HG03159 (cell line): Measurements from ENCODE around the gene HTRA3.

Source experiments
- ATAC-seq: cut with Tn5 transposase; IDR thresholded peaks from one replicate; pipeline ENCODE4 v1.9.1; 2021; ENCODE audit warnings: mild to moderate bottlenecking, moderate library complexity; ENCODE audit not compliant: unreplicated experiment

HTRA3 gene

DNA sequence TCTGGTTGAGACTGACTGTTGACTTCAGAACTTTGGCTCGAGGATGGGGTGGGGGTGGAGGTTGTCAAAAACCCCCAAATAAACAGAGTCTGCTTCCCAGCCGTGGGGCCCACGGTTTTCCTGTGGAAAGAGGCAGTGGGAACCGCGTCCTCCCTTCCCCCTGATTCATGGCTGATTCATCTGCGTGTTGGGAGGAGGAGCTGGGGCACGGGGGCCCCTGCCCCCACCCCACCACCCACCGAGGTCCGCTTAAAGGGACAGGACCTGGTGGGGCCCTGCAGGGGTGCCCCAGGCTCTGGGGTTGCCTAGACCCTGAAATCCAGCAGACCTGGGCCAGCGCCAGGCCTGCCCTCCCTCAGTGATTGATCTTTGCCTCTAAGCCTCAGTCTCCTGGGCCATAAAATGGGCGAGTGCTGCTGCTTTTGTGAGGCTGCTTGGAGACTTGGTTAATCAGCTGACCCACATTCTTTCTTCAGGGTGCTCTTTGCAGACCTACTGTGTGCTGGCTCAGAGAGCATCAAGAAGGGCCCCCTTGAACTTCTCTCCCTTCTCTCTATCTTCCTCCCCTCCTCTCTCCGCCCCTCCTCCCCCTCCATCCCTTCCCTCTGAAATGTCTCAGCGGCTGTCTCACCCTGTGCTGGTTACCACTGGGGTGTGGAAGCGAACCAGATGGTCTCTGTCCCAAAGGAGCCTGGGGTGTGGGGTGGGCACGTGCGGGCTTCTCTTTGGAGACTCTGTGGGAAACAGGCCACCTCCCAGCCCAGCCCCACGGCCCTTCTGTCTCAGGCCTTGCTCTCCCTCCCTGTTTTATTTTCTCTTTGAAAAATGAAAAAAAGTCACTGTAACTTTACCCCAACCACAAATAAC is 9.1 kb downstream of the HTRA3 start:
- no peak for ATAC-seq

DNA sequence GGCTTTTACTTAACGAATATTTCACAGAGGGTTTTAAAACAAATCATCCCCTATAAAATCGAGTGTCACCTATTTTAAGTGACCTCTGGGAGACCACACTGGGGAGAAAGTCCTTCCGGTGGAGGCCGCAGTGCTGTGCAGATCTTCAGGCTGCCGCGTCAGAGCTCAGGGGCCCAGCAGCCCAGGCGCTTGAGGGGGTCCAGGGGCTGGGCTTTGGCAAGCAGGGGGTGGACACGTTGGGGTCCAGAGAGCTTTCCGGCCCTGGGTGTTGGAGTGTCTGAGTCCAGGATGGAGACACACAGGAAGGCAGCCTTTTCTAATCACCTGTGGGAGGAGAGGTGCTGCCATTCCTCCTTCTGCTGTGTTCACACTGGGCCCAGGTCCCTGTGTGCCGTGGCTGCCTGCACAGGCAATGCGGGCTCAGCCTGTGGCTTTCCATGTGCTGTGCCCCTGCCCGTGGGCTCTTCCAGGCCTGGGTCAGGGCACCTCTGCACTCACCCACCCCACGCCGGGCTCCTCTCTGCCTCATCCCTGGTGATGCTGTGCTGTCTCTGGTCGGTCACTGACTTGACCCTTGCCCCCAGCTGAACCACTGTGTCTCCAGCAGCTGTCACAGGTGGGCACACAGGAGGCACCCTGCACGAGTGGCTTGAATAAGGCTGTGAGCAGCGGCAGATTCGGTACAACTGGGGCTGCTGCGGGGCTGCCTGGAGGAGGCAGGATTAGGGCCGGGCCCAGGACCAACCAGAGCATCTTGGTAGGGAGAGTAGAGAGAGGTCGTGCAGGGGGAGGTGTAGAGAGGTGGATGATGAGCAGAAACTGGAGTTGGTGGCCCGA is 10.0 kb downstream of the HTRA3 start:
- ATAC-seq = no peak

DNA sequence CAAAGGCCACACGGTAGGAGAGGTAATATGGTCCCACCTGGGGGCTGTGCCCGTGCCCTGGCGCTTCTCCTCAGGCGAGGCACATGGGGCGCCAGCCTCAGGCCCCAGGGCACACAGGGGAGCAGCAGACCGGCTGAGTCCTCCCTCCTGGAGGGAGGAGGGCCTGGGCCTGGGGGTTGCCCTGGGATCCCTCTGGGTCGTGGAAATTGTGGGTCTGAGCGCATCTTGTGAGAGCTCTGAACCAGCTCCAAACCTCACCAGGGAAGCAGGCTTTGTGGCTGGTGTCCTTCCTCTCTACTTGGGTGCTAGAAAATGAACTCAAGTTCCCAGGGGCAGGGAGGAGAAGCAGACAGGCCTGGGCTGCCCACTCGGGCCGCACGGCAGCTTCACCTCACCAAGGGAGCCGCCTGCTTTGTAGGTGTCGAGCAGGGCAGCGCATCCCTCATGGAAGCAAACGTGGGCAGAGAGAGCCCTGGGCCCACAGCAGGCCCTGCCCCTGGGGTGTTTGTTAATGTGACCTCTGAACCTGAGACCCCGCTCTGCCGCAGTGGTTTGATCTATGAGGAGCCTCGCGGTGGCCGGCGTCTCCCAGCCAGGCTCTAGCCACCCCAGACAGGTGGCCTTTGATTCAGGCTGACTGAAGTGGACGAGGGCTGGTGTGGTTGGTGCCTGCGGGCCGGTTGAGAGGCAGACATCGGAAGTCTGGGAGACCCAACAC is 10.8 kb downstream of the HTRA3 start:
- ATAC-seq = no peak

DNA sequence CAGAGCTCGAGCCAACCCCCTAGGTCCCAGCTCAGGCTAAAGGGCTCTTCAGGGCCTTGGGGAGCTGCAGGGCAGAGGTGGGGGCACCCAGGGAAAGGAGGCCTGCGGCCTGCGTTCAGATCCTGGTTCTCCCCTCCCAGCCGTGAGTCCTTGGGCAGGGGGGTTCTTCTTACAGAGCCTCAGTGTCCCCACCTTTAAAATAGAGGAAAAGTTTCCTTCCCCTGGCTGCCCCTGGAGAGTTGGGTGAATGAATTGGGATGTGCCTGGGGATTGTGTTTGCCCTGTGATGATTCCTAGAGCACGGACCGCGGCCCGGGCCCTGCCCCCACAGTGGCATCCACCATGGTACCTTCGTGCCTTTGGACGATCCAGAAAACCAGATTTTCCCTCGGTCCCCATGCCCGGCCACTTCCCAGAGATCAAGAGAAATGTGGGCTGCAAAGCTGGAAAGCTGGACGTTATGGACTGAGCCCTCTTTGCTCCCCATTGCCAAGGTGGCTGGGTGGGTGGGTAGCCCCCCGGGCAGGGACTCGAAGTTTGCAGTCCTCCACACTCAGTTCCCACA is 11.4 kb downstream of the HTRA3 start:
- no peak for ATAC-seq

DNA sequence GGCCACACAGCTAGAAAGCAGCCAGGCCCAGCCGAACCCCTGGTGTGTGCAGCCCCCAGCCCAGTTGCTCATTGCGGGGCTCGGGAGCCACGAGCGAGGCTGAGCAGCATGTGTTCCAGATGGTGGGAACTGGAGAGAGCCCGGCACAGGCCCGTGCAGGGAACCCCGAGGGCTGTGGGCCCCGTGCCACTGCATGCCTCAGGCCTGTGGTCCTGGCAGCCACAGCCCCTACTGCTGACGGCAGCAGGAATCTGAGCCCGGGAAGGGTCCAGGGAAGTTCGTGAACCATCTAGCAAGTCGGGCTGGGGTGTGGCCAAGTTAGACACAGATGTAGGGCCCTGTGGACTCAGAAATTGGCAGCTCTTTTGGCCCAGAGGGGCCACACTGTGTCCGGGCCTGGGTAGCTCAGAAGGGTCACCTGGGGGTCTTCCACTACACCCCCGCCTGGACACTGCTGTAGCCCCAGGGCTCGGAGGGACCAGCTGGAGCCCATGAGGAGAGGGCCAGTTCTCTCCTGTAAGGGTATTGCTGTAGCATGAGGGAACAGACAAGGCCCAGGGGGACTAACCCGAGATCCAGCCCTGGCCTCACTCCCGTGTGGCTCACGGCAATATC is 12.1 kb downstream of the HTRA3 start:
- ATAC-seq = no peak

DNA sequence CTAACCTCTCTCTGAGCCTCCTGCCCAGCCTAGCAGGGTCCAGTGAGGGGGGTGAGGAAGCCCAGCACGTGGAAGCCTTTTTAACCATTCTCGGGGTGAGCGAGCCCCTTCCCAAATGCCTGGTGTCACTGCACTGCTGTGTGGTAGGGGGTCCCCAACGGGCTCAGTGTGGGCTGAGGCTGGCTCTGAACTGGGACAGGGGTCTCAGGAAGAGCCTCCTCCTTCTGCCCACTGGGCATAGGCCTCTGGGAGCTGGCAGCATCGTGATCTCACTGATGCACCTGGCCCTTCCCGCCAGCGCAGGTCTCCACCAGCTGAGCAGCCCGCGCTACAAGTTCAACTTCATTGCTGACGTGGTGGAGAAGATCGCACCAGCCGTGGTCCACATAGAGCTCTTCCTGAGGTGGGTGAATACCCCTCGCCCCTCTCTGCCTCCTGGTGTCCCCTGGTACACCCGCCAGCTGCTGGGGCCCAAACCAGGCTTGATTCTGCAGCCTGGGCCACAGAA is 12.6 kb downstream of the HTRA3 start:
- no peak for ATAC-seq

DNA sequence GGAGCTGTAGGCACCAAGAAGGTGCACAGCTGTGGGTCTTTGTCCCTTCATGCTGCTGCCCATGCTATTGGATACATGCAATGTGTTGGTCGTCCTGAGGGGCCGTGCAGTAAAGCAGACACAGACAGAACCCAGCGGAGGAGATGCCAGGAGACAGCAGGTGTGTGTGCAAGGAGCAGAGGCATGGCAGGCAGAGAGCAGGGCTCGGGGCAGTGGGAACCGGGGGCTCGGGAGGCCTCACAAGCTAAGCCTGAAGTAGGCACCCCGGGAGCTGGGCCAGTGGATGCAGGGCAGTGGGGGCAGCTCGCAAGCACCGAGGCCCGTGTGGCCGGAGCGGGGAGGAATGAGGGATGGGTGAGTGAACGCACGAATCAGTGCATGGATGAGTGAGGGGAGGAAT is 13.2 kb downstream of the HTRA3 start:
- no peak for ATAC-seq

DNA sequence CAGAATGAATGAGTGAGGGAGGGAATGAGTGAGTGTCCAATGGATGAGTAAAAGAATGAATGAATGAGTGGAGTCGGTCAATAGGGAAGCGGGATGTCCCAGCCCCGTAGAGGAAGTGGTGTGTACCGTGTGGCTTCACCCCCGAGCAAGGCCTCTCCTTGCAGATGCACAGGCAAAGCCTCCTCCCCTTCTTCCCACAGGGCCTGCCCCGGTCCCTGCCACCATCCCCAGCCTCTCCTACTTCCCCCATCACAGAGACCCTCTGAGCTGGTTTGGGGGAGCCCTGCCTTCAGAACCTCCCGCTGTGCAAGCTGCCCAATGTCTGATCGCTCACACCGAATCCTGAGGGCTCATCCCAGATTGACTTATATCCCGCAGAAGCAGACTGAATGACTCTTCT is 13.6 kb downstream of the HTRA3 start:
- no peak for ATAC-seq

DNA sequence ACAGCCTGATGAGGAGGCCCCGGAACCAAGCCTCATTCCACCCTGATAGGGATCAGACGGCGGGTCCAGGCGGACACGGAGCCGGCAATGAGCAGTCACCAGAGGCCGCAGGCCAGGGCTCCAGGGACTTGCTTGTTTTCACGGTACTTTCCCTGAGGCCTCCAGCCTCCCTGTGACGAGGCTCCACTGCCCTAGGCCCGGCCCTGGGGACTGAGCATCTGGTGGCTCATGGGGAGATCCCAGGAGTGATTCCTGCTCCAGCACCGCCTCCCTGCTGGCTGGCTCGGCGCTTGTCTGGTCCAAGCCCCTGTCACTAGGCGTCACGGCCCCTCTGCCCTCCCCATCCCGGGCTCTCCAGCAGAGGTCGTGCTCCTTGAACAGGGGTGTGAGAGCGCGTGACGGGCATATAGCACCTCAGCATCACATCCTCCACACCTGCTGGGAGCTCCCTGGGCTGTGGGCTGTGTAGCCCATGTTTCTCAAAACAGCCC is 14.1 kb downstream of the HTRA3 start:
- no peak for ATAC-seq

DNA sequence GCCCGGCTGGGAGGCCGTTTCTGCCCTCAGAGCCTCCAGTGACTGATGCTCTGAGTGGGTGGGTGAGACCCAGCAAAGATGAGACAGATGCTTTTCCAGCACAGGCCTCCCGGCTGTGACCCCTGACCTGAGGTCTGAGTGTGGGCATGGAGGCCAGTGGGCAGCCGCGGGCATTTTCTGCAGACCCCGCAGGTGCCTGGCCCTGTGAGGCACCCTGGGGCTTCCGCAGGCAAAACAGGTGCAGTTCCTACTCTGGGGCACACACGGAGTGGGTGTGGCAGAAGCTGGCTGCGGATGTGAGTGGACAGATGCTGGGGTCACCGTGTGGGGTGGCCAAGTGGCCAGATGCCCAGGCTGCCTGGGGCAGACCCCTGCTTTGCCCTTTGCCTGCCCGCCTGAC is 14.8 kb downstream of the HTRA3 start:
- no peak for ATAC-seq

DNA sequence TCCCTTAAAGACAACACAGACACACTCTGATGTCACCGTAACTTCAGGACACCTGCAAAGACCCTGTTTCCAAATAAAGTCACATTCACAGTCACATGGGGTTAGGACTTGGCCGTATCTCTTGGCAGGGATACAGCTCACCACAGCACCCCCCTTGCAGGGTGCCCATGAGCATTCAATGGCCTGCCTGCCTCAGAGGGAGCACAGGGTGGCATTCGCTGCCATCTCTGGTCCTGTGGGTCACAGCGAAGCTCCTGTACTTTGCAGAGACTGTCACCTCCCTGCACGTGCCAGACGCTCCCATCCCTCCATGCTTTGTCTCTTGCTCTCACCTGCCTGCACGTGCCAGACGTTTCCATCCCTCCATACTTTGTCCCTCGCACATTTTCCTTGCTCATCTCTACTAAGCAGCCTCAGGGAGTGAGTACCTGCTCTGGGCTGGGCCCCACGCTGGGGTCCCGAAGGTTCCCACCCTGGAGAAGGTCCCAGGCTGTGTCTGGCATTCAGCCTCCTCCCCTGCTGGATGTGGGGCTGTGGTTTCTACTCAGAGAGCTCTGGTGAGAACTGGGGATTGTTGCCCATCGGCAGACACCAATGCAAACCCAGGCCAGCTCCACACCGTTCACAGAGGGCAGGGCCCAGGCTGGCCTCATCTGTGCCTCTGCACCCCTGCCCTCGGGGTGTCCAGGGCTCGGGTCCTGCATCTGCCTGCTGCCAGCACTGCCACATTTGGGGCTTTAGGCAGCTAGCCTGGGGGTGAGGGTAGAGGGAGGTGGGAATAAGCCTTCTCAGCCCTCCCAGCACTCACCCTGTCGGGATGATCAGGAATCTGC is 15.8 kb downstream of the HTRA3 start:
- no peak for ATAC-seq

DNA sequence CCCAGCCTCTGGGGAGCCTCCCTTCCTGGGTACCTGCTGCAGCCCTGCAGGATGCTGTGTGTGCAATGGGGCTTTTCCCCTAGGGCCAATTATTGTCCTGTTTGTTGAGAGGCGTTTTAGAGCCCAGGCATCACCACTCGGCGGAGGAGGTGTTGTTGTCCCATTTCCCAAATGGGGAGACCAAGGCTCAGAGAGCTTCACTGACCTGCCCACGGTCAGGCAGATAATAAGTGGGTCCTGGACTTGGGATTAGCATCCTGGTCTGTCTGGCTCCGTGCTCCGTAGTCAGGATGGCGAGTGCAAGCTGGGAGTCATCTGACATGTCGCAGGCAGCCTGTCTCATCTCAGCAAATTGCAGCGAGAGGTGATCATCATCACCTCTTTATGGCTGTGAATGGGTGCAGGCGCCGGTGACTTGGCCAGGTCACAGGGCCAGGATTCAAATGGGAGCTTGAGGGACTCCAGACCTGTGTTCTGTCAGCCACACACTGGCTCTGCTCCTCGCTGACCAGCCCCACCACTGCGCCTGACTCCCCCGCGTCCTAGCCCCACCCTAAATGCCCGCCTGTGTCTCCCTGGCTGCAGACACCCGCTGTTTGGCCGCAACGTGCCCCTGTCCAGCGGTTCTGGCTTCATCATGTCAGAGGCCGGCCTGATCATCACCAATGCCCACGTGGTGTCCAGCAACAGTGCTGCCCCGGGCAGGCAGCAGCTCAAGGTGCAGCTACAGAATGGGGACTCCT is 16.6 kb downstream of the HTRA3 start:
- no peak for ATAC-seq

DNA sequence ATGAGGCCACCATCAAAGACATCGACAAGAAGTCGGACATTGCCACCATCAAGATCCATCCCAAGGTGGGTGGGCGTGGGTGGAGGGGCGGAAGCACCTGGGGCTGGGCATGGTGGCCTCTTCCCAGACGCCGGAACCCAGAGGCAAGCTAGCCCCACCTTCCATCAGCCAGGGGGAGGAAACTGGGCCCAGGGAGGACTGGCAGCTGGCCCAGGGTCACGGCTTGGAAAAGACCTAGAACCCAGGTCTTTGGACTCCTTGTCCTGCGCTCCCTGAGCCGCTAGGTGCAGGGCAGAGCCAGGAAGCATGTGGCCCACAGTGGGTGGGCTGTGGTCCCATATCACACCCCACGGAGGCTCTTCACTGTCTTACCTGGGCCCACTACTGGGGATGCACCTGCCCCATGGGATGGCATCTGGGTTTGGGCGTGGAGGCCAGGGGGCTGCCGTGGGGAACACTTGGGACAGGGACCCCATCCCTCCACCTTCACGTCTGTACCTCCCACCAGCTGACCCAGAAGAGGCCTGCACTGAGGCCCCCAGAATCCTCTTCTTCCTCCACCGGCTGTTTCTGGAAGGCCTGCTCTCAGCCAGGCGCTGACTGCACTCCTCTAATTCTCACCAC is 17.3 kb downstream of the HTRA3 start:
- ATAC-seq = no peak

DNA sequence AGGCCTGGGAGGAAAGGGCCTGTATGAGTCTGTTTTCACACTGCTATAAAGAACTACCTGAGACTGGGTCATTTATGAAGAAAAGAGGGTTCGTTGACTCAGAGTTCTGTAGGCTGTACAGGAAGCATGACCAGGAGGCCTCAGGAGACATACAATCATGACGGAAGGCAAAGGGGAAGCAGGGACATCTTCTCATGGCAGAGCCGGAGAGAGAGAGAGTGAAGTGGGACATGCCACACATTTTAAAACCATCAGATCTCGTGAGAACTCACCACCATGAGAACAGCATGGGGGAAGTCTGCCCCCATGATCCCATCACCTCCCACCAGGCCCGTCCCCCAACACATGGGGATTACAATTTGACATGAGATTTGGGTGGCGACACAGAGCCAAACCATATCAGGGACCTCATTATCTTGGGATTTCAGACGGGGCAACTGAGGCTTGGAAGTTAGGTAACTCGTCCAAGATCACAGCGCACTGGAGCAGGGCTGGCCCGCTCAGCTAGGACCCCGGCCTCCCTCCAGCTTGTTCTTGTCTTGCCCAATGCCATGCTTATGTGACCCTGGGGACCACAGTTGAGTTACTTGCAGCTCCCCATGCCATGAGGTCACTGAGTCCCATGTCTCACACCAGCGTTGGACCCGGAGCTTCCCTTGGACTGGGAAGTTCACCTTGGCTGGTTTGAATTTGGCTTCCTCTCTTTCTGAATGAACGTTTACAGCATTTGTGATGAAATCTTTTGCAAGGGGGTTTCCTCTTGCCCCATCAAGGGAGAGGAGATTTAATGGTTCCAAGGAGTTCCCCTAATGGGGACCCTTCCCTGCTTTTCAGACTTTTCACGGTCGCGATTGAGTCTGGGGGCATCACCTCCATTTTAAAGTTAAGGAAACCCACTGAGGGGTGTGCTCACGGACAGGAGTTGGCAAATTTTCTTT is 18.1 kb downstream of the HTRA3 start:
- ATAC-seq = no peak

DNA sequence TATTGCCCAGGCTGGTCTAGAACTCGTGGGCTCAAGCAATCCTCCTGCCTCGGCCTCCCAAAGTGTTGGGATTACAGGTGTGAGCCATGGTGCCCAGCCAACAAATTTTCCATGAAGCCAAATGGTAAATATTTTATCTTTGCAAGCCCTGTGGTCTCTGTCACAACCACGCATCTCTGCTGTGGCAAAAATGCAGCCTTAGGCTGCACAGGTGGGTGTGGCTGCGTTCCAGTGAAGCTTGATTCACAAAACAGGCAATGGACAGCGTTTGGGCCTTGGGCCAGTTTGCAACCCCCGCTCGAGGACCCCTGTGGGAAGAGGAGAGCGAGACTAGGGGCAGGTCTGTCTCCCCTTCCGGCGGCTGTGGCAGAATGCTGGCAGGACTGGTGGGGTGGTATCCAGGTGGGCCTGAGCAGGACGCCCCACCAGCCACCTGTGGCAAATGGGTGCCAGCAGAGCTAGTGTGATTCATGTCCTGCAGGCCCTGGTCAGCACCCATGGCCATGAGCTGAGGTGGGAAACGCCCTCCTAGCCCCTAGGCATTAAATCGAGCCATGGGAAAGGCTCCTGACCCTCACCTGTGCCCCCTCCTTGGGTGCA is 19.7 kb downstream of the HTRA3 start:
- no peak for ATAC-seq

DNA sequence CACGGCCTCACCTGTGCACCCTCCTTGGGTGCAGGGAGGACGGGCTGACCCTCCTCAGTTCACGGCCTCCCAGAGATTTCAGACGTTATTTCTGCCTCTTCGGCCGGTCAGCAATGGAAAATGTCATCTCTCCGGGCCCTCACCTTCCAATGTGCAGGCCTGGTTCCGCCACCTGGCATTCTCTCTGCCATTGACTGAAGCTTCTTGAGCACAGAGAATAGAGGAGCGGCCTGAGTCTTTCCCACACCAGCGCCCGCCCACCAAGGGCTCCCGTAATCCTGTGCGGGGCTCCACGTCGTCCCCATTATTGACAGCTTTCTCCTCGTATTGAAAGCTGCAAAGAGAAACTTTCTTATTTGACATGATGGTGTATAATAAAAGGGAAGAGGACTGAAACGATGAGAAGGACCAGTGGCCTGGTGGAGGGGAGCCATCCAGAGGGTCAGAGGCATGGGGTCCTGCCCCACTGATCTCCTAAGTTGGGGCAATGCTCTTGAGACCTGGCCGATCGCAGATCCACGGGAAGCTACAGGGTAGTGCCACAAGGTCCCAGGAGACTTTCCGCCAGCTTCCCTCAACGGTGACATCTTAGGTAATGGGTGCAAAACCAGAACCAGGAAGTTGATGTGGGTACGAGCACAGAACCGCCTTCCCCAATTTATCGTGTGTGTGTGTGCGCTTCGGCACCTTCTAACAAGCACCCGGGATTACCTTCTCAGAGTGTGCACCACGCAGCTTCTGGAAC is 20.6 kb downstream of the HTRA3 start:
- ATAC-seq = no peak
